D721Med (cell line): ENCODE measurements around the gene HINT3.

ENCODE experiments used
- DNase-seq: peaks from one replicate; pipeline ENCODE4 v3.0.0; 2011; ENCODE audit warnings: low spot score; ENCODE audit not compliant: insufficient read length
- FAIRE-seq: peaks from 2 replicates; lab custom pipeline; 2011; peaks lifted over from hg19 to GRCh38; lab: Jason Lieb, UNC
- TF ChIP-seq, protein P1 (sequence below): IDR thresholded peaks from 2 replicates; pipeline ENCODE4 v1.5.1; 2012; ENCODE audit warnings: mild to moderate bottlenecking, control low read depth; ENCODE audit not compliant: insufficient read depth; ENCODE audit errors: missing control alignments

Gene HINT3

DNA sequence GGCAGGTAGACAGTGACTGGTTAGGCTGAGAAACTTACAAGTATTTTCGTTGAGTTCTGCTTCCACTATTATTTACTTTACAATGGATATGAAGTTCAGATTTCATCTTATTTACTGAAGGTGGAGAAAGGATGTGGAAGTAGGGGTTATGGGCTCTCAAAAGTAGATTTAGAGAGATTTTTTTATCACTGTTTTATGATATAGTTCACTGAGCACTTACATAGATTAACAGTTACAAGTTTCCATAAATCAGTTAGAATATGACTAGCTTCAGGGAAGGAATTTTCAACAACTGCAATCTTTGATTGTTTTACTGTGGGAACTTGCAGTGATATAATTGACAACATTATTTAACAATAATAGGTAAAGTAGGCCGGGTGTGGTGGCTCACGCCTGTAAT, 22.5 kb downstream of the HINT3 start:
- TF ChIP-seq, protein P1, sequence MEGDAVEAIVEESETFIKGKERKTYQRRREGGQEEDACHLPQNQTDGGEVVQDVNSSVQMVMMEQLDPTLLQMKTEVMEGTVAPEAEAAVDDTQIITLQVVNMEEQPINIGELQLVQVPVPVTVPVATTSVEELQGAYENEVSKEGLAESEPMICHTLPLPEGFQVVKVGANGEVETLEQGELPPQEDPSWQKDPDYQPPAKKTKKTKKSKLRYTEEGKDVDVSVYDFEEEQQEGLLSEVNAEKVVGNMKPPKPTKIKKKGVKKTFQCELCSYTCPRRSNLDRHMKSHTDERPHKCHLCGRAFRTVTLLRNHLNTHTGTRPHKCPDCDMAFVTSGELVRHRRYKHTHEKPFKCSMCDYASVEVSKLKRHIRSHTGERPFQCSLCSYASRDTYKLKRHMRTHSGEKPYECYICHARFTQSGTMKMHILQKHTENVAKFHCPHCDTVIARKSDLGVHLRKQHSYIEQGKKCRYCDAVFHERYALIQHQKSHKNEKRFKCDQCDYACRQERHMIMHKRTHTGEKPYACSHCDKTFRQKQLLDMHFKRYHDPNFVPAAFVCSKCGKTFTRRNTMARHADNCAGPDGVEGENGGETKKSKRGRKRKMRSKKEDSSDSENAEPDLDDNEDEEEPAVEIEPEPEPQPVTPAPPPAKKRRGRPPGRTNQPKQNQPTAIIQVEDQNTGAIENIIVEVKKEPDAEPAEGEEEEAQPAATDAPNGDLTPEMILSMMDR, result no peak
- DNase-seq, result no peak
- FAIRE-seq, result no peak

DNA sequence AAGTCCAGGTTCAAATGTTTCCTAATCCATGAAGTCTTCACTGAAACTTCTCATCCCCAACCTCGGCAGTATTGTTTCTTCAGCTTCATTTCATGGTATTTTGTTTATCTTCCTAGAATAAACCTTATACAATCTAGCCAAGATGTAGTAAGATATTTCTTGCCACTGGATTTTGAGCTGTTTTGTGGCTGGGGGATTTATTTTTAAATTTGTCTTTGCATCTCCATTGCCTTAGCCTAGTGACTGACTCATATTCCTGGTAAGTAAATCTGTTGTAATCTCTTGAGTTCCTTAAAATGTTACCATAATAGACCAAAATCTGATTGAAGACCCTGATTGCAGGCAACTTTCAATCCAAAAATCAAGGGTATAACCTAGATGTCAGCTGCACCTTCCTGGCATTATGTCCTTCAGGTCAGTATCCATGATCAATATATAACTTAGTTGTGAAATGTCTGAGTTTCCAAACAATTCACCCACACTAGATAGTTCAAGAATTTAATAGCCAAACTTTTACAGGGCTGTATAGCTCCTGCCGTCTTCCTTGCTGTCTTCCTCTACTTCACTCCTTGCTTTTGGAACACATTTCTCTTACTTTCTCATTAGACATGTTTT, 25.1 kb downstream of the HINT3 start:
- no peak for FAIRE-seq
- TF ChIP-seq, protein P1, result no peak
- DNase-seq, result no peak

DNA sequence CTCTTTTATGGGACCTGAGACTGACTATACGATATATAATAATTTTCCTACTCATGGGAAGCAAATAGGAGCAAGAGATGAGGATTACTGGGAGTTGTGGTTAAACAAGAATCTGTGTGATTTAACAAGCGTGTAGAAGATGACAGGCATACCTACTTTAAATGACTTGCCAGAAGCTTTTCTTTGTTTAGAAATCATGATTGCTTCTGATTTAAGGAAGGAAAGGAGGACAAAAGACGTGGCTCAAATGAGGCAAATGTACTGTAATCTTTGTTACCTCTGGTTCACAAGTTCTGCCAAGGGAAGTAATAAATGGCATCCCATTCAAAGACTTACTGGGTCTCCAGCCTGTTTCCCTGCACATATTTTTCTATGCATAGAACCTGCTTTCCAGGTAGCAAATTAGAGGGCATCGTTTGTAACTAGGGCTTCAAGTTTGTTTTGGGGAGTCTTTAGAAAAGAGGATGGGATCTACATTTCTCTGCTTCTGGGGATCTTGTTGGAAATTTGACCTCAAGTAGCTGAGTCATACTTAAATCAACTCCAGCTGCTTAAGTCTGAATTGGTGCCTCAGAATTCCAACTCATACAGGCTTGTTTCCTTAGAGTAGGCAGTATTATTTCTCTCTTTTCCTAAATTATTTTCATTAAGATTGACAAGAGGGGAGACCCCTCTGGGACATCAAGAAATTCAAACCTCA, 26.8 kb downstream of the HINT3 start:
- DNase-seq (no peak), FAIRE-seq (no peak)
- TF ChIP-seq, protein P1, result no peak

DNA sequence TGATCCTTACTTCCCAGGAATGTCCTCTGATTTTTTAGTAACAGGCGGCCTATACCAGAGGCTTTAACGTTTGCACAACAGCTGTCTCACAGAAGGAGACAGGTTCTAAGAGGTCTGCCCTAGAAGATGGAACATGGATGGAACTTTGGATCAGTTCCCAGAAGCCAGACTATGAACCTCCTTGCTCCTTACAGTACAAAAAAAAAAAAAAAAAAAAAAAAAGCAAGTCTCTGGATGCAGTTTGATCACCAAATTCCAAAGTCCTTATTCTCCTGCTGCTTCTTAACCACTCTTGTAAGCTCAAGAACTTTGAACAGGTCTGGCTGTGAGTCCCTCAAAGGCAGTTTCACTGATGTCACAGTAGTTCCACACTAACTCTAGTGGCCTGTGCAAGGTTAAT, 27.7 kb downstream of the HINT3 start:
- FAIRE-seq, result no peak
- TF ChIP-seq, protein P1, result no peak
- no peak for DNase-seq

DNA sequence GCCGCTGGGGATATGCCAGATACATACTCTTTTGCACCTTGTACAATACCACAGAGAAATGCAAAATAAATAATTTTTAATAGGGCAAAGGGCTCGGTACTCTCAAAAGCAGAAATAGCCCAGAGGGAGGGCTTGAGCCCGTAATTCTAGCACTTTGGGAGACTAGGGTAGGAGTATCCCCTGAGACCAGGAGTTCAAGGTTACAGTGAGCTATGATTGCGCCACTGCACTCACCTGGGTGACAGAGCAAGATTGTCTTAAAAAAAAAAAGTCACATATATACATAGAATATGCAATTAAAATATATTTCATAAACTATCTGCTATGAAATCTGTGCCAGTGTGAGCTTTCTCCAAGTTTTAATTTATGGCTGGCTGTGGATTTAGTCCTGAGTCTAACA, 29.0 kb downstream of the HINT3 start:
- TF ChIP-seq, protein P1, result no peak
- FAIRE-seq (no peak), DNase-seq (no peak)

DNA sequence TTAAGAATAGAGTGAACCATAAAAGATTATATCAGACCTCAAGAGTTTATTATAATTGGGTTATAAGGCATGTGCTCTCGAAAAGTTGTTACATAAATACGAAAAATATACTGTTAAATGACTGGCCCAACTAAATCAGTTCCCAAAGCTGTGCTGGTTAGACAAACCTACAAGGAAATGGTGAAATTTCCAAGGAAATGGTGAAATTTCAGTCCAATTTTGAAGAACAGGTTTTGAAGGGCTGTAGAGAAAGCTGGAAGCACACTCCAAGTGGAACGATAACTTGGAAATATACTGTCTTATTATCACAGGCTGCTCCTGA, 29.4 kb downstream of the HINT3 start:
- FAIRE-seq (no peak), DNase-seq (no peak)
- TF ChIP-seq, protein P1, result no peak
